Glomerular endothelial cell (primary cell): Measurements from ENCODE around the gene MRLN. TPM values are rescaled to one million over a fixed set of nuclear protein-coding genes. Genes with fewer than 3 reads are reported as not detected.

Source experiments
- DNase-seq: peaks from one replicate; pipeline ENCODE4 v3.0.0-alpha.2; 2011; ENCODE audit warnings: low read depth, low spot score; ENCODE audit errors: extremely low read depth
- total RNA-seq: library from RNA; depleted of rRNA; stranded (reverse); fragments of >200 nt; gene quantifications from 2 replicates; pipeline ENCODE4 v1.2.3, GENCODE V29; 2015

Gene MRLN
- total RNA-seq, 1 donor from 2014 or later, result not detected

DNA sequence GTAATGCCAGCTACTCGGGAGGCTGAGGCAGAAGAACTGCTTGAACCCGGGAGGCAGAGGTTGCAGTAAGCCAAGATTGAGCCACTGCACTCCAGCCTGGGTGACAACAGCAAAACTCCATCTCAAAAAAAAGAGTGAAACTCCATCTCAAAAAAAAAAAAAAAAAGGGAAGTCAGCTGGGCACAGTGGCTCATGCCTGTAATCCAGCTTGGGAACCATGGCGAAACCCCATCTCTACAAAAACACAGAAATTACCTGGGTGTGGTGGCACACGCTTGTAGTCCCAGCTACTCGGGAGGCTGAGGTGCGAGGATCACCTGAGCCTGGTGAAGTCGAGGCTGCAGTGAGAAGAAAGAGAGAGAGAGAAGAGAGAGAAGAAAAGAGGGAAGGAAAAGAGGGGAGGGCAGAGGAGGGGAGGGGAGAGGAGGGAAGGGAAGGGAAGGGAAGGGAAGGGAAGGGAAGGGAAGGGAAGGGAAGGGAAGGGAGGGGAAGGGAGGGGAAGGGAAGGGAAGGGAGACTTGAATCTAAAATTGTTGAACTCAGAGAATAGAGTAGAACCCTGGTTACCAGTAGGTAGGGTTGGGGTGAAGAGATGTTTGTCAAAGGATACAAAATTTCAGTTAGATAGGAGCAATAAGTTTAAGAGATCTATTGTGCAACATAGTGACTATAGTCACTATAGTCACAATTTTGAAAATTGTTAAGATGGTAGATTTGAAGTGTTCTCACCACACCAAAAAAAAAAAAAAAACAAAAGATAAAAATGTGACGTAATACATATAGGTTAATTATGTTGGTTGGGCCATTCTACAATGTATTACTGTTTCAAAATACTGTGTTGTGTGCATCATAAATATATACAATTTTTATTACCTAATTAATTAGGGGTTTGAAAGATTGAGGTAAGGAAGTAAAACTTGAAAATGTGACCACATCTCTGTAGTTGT is 46.1 kb downstream of the MRLN start:
- DNase-seq, result no peak

DNA sequence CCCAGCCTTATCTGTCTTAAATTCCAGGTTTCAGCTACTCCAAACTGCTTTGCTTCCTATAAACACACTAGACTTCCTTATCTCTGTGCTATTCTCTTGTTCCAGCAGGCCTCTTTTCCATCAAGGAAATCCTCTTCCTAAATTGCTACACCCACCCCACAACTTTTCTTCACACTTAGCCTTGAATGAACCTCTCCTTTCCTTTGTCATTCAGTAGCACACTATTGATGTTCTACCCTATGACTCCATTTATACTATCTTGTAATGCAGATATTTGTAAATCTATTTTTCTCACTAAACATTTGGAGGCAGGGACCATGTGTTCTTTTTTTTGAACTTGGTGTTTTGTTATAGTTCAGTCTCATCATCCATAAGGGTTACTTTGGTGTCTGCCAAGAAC is 47.3 kb downstream of the MRLN start:
- no peak for DNase-seq

DNA sequence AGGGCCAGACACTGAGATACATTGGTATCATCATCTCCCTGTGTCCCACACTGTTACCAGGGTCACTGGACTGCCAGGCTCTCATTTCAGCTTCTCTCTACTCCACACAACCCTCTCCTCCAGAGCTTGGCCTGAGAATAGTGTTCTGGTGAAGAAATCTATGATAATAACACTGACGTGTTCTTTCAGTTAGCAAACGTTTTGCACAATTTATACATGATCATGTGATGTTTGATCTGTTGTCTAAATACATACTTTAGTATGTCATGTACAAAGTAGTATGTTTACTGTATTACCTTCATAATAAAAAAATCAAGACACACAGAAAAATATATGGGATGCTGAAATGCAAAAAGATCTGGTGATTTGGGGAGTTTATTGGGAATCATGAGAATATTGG is 48.6 kb downstream of the MRLN start:
- no peak for DNase-seq

DNA sequence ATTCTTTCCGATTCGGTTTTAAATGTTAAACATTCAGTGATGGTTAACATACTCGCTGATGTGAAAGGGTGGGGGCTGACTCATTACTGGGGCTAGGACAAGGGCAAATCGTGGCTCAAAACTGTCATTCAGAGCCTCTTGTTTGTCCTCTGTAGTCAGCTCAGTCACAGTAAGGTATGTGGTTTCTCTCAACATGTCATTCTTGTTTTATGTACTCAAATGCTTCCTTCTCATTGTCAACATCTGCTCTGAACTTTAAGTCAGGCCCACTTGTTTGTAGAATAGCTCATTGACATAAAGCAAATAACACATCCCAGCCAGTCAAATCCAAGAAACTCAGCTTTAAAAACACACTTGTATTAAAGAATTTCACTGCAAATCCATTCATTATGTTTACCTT is 50.9 kb downstream of the MRLN start:
- DNase-seq, result no peak

GRCh38 chr10:59700709-59701108 is 52.5 kb downstream of the MRLN start:
- no peak for DNase-seq

DNA sequence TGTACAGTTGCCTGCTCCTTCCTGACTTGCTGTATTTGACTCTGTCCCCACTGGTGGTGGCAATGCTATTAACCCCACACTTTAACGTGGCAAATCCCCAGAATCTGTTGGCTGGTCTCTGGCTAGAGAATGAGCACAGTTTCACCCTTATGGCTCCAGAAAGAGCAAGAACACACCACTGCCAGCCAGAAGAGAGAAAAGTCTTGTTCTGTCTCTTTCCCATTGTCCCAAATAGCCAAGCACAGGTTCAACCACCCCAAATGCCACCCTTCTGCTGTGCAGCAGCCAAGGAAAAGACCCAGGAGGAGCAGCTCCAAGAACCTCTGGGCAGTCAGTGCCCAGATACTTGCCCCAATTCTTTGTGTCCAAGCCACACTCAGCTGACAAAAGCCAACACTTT is 54.9 kb downstream of the MRLN start:
- no peak for DNase-seq

DNA sequence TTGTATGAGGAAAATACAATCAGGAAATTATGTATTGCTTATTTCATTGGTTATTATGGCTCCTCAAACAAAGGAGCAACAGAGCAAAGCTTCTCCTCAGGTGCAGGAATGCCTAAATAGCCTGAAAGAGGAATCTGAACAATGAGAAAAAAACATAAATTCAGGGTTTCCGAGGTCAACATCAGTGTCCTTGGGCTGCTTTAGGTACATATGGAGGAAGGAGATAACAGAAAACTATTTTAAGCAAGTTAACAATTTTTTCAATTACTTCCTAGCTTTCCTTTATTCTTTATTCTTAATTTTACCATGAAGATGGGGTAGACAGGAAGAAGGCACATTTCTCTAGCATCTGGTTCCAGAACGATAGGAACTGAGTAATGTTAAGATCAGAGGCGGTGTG is 57.6 kb downstream of the MRLN start:
- DNase-seq, result no peak

DNA sequence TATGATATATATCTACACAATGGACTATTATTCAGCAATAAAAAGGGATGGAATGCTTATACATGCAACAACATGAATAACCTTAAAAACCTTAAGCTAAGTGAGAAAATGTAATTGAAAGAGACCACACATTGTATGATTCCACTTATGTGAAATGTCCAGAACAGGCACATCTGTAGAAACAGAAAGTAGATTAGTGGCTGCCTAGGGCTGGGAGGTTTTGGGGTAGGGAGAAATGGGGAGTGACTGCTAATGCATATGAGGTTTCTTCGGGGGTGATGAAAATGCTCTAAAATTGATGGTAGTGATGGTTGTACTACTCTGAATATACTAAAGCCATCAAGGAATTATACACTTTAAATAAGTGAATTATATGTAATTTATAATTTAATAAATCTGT is 58.3 kb downstream of the MRLN start:
- DNase-seq, result no peak

DNA sequence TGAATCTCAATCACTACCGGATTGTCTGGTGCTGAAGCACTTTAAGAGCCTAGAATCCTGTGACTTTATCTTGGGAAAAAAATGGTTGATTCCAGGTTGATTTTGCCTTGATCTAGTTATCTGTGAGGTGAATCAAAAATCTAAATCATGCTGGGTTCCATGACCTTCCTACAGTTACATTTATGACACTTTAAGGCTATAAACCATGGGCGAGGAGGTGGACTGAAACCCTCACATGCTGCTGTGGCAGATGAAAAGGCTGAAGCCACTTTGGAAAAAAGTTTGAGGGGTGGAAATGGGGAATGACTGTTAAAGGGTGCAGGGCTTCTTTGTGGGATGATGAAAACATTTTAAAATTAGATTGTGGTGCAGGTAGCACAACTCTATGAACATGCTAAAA is 61.1 kb downstream of the MRLN start:
- DNase-seq, result no peak

DNA sequence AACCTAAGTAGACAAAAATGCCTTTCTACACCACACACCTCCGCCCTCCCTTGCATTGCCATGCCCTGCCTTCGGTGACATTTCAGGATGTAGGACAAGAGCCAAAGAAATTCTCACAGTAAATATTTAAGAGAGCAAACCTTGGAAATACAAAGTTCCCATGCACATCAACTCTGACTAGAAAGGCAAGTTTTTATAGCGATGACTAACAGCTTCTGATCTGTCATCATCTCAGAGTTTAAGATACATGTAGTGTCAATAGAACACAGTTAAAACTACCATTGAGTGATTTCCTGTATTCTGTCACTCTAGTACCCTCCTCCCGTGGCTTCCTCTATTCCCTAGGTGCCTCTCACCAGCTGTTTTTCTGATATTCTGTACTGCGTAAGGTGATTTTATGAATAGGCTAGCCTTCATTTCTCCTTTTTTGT is 64.3 kb downstream of the MRLN start:
- no peak for DNase-seq

GRCh38 chr10:59687657-59688056 is 65.6 kb downstream of the MRLN start:
- no peak for DNase-seq

Other genes with a start within 250 kb of the MRLN start
- gene SLC16A9, start 43.6 kb downstream of the MRLN start, total RNA-seq, result 1.5 and 4.6 TPM in 2 replicates
- 29.1 and 31.0 TPM in 2 replicates for gene CCDC6, start 153.1 kb upstream of the MRLN start, total RNA-seq